RWPE1 (cell line): ENCODE results near the gene SELENOT.

Experiments used
- CTCF ChIA-PET: fragments of 350-600 bp; sonication (Branson Sonifier 250); formaldehyde crosslinking; extraction: SDS; loops from one replicate; lab custom pipeline; 2021; lab: Yijun Ruan, JAX
- POLR2A ChIA-PET: fragments of 400-600 bp; formaldehyde crosslinking; extraction: SDS; loops from one replicate; lab custom pipeline; 2020; ENCODE audit warnings: antibody characterized with exemption; ENCODE audit not compliant: low non-redundant PET; lab: Yijun Ruan, JAX
- DNase-seq: peaks from one replicate; pipeline ENCODE4 v3.0.0; 2012; ENCODE audit warnings: low spot score
- H3K27ac ChIP-seq: fragments of 450-650 bp; 2 replicates; pipeline ENCODE4 v1.5.1; 2017
- TF ChIP-seq, protein P1 (sequence below): fragments of 450-650 bp; conservative IDR thresholded peaks from 2 replicates; pipeline ENCODE4 v1.5.1; 2017; ENCODE audit warnings: low read depth, mild to moderate bottlenecking

The SELENOT gene

DNA sequence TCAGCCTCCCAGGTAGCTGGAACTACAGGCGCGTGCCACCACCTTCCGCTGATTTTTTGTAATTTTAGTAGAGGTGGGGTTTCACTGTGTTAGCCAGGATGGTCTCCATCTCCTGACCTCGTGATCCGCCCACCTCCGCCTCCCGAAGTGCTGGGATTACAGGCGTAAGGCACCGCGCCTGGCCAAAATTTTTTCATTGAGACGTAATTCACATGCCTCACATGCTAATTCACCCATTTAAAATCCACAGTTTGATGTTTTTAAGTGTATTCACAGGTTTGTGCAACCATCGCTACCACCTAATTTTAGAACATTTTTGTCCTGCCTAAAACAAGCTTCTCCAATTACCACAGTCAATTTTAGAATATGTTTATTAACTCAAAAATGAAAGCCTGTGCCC, 37.1 kb downstream of the SELENOT start:
- ChIA-PET POLR2A (no interaction called here), CTCF (no interaction called here)
- no peak for DNase-seq
- no peak overlapping the region for H3K27ac ChIP-seq
- TF ChIP-seq, protein P1, sequence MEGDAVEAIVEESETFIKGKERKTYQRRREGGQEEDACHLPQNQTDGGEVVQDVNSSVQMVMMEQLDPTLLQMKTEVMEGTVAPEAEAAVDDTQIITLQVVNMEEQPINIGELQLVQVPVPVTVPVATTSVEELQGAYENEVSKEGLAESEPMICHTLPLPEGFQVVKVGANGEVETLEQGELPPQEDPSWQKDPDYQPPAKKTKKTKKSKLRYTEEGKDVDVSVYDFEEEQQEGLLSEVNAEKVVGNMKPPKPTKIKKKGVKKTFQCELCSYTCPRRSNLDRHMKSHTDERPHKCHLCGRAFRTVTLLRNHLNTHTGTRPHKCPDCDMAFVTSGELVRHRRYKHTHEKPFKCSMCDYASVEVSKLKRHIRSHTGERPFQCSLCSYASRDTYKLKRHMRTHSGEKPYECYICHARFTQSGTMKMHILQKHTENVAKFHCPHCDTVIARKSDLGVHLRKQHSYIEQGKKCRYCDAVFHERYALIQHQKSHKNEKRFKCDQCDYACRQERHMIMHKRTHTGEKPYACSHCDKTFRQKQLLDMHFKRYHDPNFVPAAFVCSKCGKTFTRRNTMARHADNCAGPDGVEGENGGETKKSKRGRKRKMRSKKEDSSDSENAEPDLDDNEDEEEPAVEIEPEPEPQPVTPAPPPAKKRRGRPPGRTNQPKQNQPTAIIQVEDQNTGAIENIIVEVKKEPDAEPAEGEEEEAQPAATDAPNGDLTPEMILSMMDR, result no peak

DNA sequence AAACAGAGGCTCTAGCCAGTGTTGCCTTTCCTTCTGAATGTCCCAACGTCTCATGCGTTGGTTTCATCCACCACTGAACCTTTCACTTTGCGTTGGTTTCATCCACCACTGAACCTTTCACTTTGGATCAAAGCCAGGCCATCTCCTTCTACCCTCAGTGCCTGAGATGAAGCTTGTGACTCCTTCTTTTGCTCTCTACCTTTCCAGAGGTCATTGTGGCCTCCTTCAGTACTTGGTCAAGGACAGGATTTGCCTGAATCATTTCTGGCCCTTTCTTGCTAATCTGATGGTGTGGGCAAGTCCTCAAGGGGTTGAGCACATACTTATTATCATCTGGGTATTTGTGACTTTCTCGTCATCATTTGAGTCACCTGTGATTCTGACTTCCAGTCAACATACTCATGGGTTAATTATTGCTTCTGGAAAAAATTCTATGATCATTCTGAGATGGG, 50.0 kb downstream of the SELENOT start:
- no peak overlapping the region for H3K27ac ChIP-seq
- TF ChIP-seq, protein P1, result no peak
- CTCF ChIA-PET, result no interaction called here
- POLR2A ChIA-PET, result no interaction called here
- no peak for DNase-seq

DNA sequence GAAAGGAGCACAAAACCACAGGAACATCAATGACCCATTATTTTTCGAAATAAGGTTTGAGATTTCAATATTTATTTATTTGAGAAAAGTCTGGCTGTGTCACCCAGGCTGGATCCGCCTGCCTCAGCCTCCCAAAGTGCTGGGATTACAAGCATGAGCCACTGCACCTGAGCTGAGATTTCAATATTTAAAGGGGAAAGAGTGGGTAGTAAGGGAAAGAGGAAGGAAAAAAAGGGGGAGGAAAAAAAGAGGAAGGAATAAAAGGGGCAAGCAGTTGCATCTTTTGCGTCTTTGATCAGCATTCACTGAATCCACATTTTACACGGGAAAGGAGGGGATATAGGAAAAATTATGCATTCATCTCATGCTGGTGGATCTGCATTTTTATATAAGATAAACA, 53.2 kb downstream of the SELENOT start:
- ChIA-PET POLR2A (no interaction called here), CTCF (interaction anchor here (1.3 kb wide), 1 partner anchor 15 kb away, joined by 4 read pairs; no protein-coding TSS in a partner anchor)
- H3K27ac ChIP-seq, result no peak overlapping the region
- TF ChIP-seq, protein P1, result no peak
- no peak for DNase-seq

DNA sequence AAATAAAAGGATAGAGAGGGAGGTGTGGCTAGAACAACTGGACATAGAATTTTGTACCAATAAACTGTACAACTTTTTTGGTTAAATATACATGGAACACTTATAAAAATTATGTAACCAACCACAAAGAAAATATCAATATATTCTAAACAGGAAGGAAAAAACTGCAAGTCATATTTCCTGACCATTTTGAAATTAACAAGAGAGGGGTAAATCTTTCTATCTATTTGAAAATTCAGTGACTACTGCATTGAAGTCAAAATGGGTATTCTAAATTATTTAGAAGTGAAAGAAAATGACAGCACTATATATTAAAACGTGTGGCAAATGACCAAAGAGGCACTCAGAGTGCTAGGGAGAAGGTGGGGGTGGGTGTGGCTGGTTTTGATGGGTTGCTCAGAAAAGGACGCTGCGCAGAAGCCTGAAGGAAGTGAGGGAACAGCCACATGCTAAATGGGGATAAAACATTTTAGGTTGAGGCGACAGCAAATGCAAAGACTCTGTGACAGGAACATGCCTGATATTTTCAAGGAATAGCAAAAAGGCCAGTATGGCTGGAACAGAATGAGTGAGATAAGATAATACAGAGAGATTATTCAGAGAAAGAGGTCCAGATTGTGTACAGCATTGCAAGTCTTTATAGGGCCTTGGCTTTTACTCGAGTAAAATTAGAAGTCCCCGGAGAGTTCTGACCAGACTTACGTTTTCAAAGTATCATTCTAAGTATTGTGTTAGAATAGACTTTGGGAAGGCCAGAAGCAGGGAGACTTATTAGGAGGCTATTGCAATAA, 59.5 kb downstream of the SELENOT start:
- DNase-seq, result no peak
- H3K27ac ChIP-seq, result no peak overlapping the region
- CTCF ChIA-PET, result no interaction called here
- TF ChIP-seq, protein P1, result no peak
- POLR2A ChIA-PET, result no interaction called here

DNA sequence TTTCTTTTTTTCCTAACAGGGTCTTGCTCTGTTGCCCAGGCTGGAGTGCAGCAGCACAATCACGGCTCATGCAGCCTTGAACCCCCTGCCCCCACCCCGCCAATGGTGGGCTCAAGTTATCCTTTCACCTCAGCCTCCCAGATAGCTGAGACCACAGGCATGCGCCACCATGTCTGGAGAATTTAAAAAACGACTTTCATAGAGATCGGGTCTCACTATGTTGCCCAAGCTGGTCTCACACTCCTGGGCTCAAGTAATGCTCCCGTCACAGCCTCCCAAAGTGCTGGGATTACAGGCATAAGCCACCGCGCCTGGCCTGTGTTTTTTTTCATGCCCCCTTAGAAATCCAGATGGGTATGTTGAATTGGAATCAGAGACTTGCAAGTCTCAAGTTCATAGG, 60.3 kb downstream of the SELENOT start:
- ChIA-PET CTCF (no interaction called here), POLR2A (no interaction called here)
- no peak for DNase-seq
- H3K27ac ChIP-seq, result no peak overlapping the region
- TF ChIP-seq, protein P1, result no peak

DNA sequence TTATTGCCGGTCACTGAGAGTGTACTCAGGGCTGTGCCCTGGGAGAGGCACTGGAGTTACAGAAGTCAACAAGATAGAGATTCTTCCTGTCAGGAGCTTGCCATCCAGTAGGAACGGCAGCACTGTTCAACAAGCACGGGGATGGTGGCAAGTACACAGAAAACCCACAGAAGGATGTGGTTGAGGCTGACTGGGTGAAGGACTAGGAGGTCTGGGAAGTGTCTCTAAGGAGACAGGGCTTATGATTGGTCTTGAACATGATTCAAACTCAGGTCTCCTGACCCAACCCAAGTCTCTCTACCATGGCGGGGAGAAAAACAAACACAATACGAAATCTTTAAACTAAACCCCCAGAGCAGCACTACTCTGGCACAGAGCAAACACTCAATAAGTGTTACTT, 63.0 kb downstream of the SELENOT start:
- TF ChIP-seq, protein P1, result no peak
- no peak overlapping the region for H3K27ac ChIP-seq
- POLR2A ChIA-PET, result no interaction called here
- CTCF ChIA-PET, result interaction anchor here (0.5 kb wide), 1 partner anchor 25 kb away, joined by 3 read pairs; no protein-coding TSS in a partner anchor
- DNase-seq, result no peak
